SK-N-SH (cell line): Measurements from ENCODE around the gene EWSR1. TPM values are rescaled to one million over a fixed set of nuclear protein-coding genes. Genes with fewer than 3 reads are reported as not detected.

ENCODE experiments used
- CTCF ChIA-PET: fragments of 300-600, 350-600 bp; formaldehyde crosslinking; extraction: SDS; loops from one replicate; lab custom pipeline; 2021; lab: Yijun Ruan, JAX
- POLR2A ChIA-PET: fragments of 350-600 bp; sonication (Branson Sonifier 250); formaldehyde crosslinking; extraction: SDS; loops from one replicate; lab custom pipeline; 2020; ENCODE audit warnings: antibody characterized with exemption, inconsistent platforms; lab: Yijun Ruan, JAX
- DNase-seq: peaks from one replicate; pipeline ENCODE4 v3.0.0; 2012
- H2AFZ ChIP-seq: fragments of 200-600 bp; sonication (generic); 2 replicates; pipeline ENCODE4 v1.8.1; 2016; ENCODE audit warnings: antibody characterized with exemption, mild to moderate bottlenecking, low read depth
- H3F3A ChIP-seq: fragments of 200-600 bp; sonication (generic); replicated peaks from 2 replicates; pipeline ENCODE3; 2016; ENCODE audit warnings: antibody characterized with exemption, mild to moderate bottlenecking; ENCODE audit not compliant: insufficient read depth
- H3K27ac ChIP-seq, 2 experiments: fragments of 200-500 bp in 1 of 2; fragments of 200-600 bp in 1 of 2; sonication (Bioruptor generic) in 1 of 2; sonication (generic), shearing (Covaris generic) in 1 of 2; 2 replicates each; pipeline versions ENCODE4 v1.5.1 to v1.6.1; 2014 to 2016; ENCODE audit warnings: low read depth in 2 of 2, inconsistent platforms in 1 of 2, low read length in 1 of 2, mild to moderate bottlenecking in 1 of 2, mixed read lengths in 1 of 2
- H3K27me3 ChIP-seq: fragments of 200-600 bp; sonication (generic), shearing (Covaris generic); 2 replicates; pipeline ENCODE4 v1.6.1; 2016; ENCODE audit warnings: mixed run types; ENCODE audit not compliant: insufficient read depth
- H3K36me3 ChIP-seq, 2 experiments: fragments of 200-500 bp in 1 of 2; fragments of 200-600 bp in 1 of 2; sonication (Bioruptor generic) in 1 of 2; sonication (generic) in 1 of 2; replicated peaks in 1 of 2; 2 replicates each; pipeline versions ENCODE3 to v1.5.1; 2014 to 2016; ENCODE audit warnings: low read length in 1 of 2, mild to moderate bottlenecking in 1 of 2; ENCODE audit not compliant: insufficient read depth in 2 of 2, control insufficient read depth in 1 of 2
- H3K4me1 ChIP-seq, 2 experiments: fragments of 200-500 bp in 1 of 2; fragments of 200-600 bp in 1 of 2; sonication (Bioruptor generic) in 1 of 2; sonication (generic), shearing (Covaris generic) in 1 of 2; 2 replicates each; pipeline versions ENCODE4 v1.5.1 to v1.6.1; 2014 to 2016; ENCODE audit warnings: low read depth in 1 of 2, low read length in 1 of 2, mixed run types in 1 of 2; ENCODE audit not compliant: insufficient read depth in 2 of 2, control insufficient read depth in 1 of 2
- H3K4me2 ChIP-seq: fragments of 200-600 bp; sonication (generic), shearing (Covaris generic); 2 replicates; pipeline ENCODE4 v1.6.1; 2017; ENCODE audit warnings: mixed run types
- H3K4me3 ChIP-seq, 2 experiments: fragments of 200-500 bp in 1 of 2; fragments of 200-600 bp in 1 of 2; sonication (Bioruptor generic) in 1 of 2; sonication (generic), shearing (Covaris generic) in 1 of 2; 2 replicates each; pipeline versions ENCODE4 v1.5.1 to v1.8.1; 2014 to 2016; ENCODE audit warnings: low read depth in 2 of 2, inconsistent platforms in 1 of 2, low read length in 1 of 2, mild to moderate bottlenecking in 1 of 2, mixed read lengths in 1 of 2, moderate library complexity in 1 of 2
- H3K79me2 ChIP-seq: fragments of 200-600 bp; sonication (generic); 2 replicates; pipeline ENCODE4 v1.8.1; 2017; ENCODE audit warnings: mild to moderate bottlenecking; ENCODE audit not compliant: insufficient read depth
- H3K9ac ChIP-seq: fragments of 200-600 bp; sonication (generic); 2 replicates; pipeline ENCODE4 v1.6.1; 2017; ENCODE audit warnings: mixed run types
- H3K9me2 ChIP-seq: fragments of 200-600 bp; sonication (generic); 2 replicates; pipeline ENCODE4 v1.6.1; 2017; ENCODE audit warnings: mixed run types
- H3K9me3 ChIP-seq: fragments of 200-600 bp; sonication (generic); 2 replicates; pipeline ENCODE4 v1.6.1; 2017; ENCODE audit warnings: mixed run types, mild to moderate bottlenecking, moderate library complexity
- H4K20me1 ChIP-seq: fragments of 200-600 bp; sonication (generic); 2 replicates; pipeline ENCODE4 v1.6.1; 2017; ENCODE audit warnings: mild to moderate bottlenecking, mixed run types; ENCODE audit not compliant: insufficient read depth
- ELF1 ChIP-seq: IDR thresholded peaks from 2 replicates; pipeline ENCODE4 v1.4.0; 2012
- EP300 ChIP-seq, 2 experiments: IDR thresholded peaks; 2 replicates each; pipeline versions ENCODE4 v1.4.0 to v1.6.1; 2012; ENCODE audit warnings: borderline replicate concordance in 1 of 2, low read depth in 1 of 2, low read length in 1 of 2
- FOXM1 ChIP-seq: IDR thresholded peaks from 2 replicates; pipeline ENCODE4 v1.4.0; 2012; ENCODE audit warnings: low read depth, mild to moderate bottlenecking
- MAX ChIP-seq: IDR thresholded peaks from 2 replicates; pipeline ENCODE4 v1.4.0; 2012; ENCODE audit warnings: low read depth
- MXI1 ChIP-seq: IDR thresholded peaks from 2 replicates; pipeline ENCODE4 v1.6.1; 2012; ENCODE audit warnings: mild to moderate bottlenecking, low read depth, low read length, improper control_type of control experiment
- NRF1 ChIP-seq: IDR thresholded peaks from 2 replicates; pipeline ENCODE4 v1.6.1; 2012; ENCODE audit warnings: low read depth, mild to moderate bottlenecking, low read length
- PBX3 ChIP-seq: IDR thresholded peaks from 2 replicates; pipeline ENCODE4; 2012
- POLR2AphosphoS5 ChIP-seq: IDR thresholded peaks from 2 replicates; pipeline ENCODE4 v1.6.1; 2012; ENCODE audit warnings: low read depth, low read length
- REST ChIP-seq: IDR thresholded peaks from 2 replicates; pipeline ENCODE4 v1.6.1; 2012; ENCODE audit warnings: mild to moderate bottlenecking, low read depth, low read length, moderate library complexity
- SIN3A ChIP-seq: IDR thresholded peaks from 2 replicates; pipeline ENCODE4 v1.6.1; 2012; ENCODE audit warnings: low read depth, mild to moderate bottlenecking, low read length, moderate library complexity, borderline replicate concordance
- TCF12 ChIP-seq: IDR thresholded peaks from 2 replicates; pipeline ENCODE4 v1.4.0; 2012
- TEAD4 ChIP-seq: IDR thresholded peaks from 2 replicates; pipeline ENCODE4 v1.4.0; 2012; ENCODE audit warnings: mild to moderate bottlenecking, borderline replicate concordance; ENCODE audit not compliant: insufficient read depth
- USF2 ChIP-seq: fragments of 150-350 bp; IDR thresholded peaks from 2 replicates; pipeline ENCODE4 v1.6.1; 2017; ENCODE audit warnings: antibody characterized with exemption, low read length, low read depth, borderline replicate concordance
- ZBTB33 ChIP-seq: IDR thresholded peaks from 2 replicates; pipeline ENCODE4 v1.4.0; 2012; ENCODE audit warnings: low read depth, borderline replicate concordance
- WGBS: methylation state at CpG from one replicate; pipeline ENCODE4 v1.1.6; 2017; ENCODE audit warnings: low lambda C conversion rate; 5-methylcytosine and 5-hydroxymethylcytosine counted together
- polyA plus RNA-seq, 3 experiments: library from polyadenylated mRNA; depleted of rRNA; stranded (reverse); fragments of >200 nt; gene quantifications; 2 replicates each; pipeline ENCODE4 v1.2.3, GENCODE V29; 2012

EWSR1 gene
- polyA plus RNA-seq, 1 of the 3 experiments (the other 2 are of a cell fraction), result 173 TPM

GRCh38 chr22:29269731-29270474 lies 1.8 kb downstream of the EWSR1 start:
- no peaks in the 10 kb centered on the region for H3K27me3 ChIP-seq
- H3K36me3 ChIP-seq, result peaks cover 54 to 60% of the 10 kb centered on the region in 2 experiments
- TF ChIP-seq NRF1 (no peak), POLR2AphosphoS5 (0 out of 2 replicates have a peak, but pooled peaks have one; percentile 6), ZBTB33 (no peak)
- peaks cover 3% of the 10 kb centered on the region for H3F3A ChIP-seq
- H3K79me2 ChIP-seq, result peaks cover 88% of the 10 kb centered on the region
- H3K4me2 ChIP-seq, result peak overlapping the region; percentile 99
- CTCF ChIA-PET, result interaction anchor here (0.6 to 3.5 kb wide), 5 partner anchors 19 to 76 kb away, joined by 3 to 19 read pairs (median 3); no protein-coding TSS in a partner anchor
- peaks cover 64% of the 10 kb centered on the region for H4K20me1 ChIP-seq
- POLR2A ChIA-PET, result no interaction called here
- no peaks in the 10 kb centered on the region for H3K9me3 ChIP-seq
- DNase-seq, result no peak
- H3K27ac ChIP-seq, result peak overlapping the region in 1 of 2 experiments; percentile 95; a peak in 2 of 4 replicates
- H2AFZ ChIP-seq, result no peak overlapping the region
- peak overlapping the region; percentile 95 to 97 for H3K4me3 ChIP-seq
- no peaks in the 10 kb centered on the region for H3K9me2 ChIP-seq
- H3K9ac ChIP-seq, result peak overlapping the region; percentile 99; the same call in 1 of the 2 replicates
- 19% methylated on average over 13 of the region's 13 CpGs for WGBS
- H3K4me1 ChIP-seq, result peaks cover 25 to 39% of the 10 kb centered on the region in 2 experiments

- WGBS, result 35% methylated on average over 9 of the region's 9 CpGs
- TF ChIP-seq POLR2AphosphoS5, result no peak
- TF ChIP-seq PBX3, result no peak
- TF ChIP-seq MAX, result no peak
- TF ChIP-seq FOXM1, result no peak
- TF ChIP-seq TCF12, result no peak
- no peak for TF ChIP-seq SIN3A
- no peak for TF ChIP-seq EP300 (IDR thresholded peaks at IDR 0.05; ENCODE audit: borderline replicate concordance in 1 of 2, low read depth in 1 of 2, low read length in 1 of 2)
- no peak; the same call in 1 of the 2 replicates for TF ChIP-seq MXI1
- TF ChIP-seq REST, result no peak
- TF ChIP-seq USF2, result no peak
- no peak for TF ChIP-seq ELF1
- TF ChIP-seq TEAD4, result no peak
- POLR2A ChIA-PET, result no interaction called here
- Histone ChIP-seq H3K27ac (no peak overlapping the region; a peak in 1 of 4 replicates), H3K4me1 (peaks cover 25 to 39% of the 10 kb centered on the region in 2 experiments), H3K4me3 (peak overlapping the region; percentile 95 to 97), H3F3A (peaks cover 3% of the 10 kb centered on the region), H3K9me3 (no peaks in the 10 kb centered on the region), H3K4me2 (peak overlapping the region; percentile 99), H3K9ac (peak overlapping the region; percentile 99; the same call in 1 of the 2 replicates), H2AFZ (no peak overlapping the region), H4K20me1 (peaks cover 71% of the 10 kb centered on the region), H3K27me3 (no peaks in the 10 kb centered on the region), H3K79me2 (peaks cover 95% of the 10 kb centered on the region), H3K36me3 (peaks cover 61% of the 10 kb centered on the region in 2 experiments), H3K9me2 (no peaks in the 10 kb centered on the region)
- CTCF ChIA-PET, result interaction anchor here (0.6 to 3.5 kb wide), 5 partner anchors 18 to 88 kb away, joined by 3 to 19 read pairs (median 4); no protein-coding TSS in a partner anchor
- DNase-seq, result no peak
These were observed 2.6 kb downstream of the EWSR1 start for GRCh38 chr22:29270475-29271271.
